IMR-90 (cell line): ENCODE data around the gene DUSP22. TPM values are rescaled to one million over a fixed set of nuclear protein-coding genes. Genes with fewer than 3 reads are reported as not detected.

Experiments
- ATAC-seq: fragments of 200-7000 bp; cut with Tn5 transposase; 2 replicates; pipeline ENCODE4 v1.9.1; 2020; ENCODE audit warnings: low read depth, mild to moderate bottlenecking, moderate library complexity
- BruUV-seq: library from RNA; stranded (reverse); fragments of 400-500 nt; replicated peaks from 2 replicates; lab custom pipeline; 2021; lab: Mats Ljungman, UMichigan
- CTCF ChIA-PET: fragments of 300-600 bp; formaldehyde crosslinking; extraction: SDS; loops from one replicate; lab custom pipeline; 2021; ENCODE audit warnings: antibody characterized with exemption; lab: Yijun Ruan, JAX
- POLR2A ChIA-PET: fragments of 300-600 bp; sonication (Branson Sonifier 250); formaldehyde crosslinking; loops from one replicate; lab custom pipeline; 2022; ENCODE audit warnings: antibody characterized with exemption; ENCODE audit not compliant: unreplicated experiment; lab: Charles Lee
- DNase-seq: peaks from one replicate; pipeline ENCODE4 v3.0.0; 2013
- H2AFZ ChIP-seq: replicated peaks from 2 replicates; pipeline ENCODE3; 2013; ENCODE audit warnings: low read length, mild to moderate bottlenecking; ENCODE audit not compliant: poor library complexity
- H2AK5ac ChIP-seq: 2 replicates; pipeline ENCODE4 v1.6.1; 2013; ENCODE audit warnings: low read depth, low read length, inconsistent platforms
- H2AK9ac ChIP-seq: replicated peaks from 2 replicates; pipeline ENCODE3; 2013; ENCODE audit warnings: mild to moderate bottlenecking, low read depth, low read length, moderate library complexity; ENCODE audit not compliant: poor library complexity
- H2BK120ac ChIP-seq: 2 replicates; pipeline ENCODE4 v1.6.1; 2013; ENCODE audit warnings: low read depth, low read length, inconsistent platforms
- H2BK15ac ChIP-seq: 3 replicates; pipeline ENCODE4 v1.6.1; 2013; ENCODE audit warnings: low read depth, low read length, inconsistent platforms
- H2BK20ac ChIP-seq: 2 replicates; pipeline ENCODE4 v1.6.1; 2013; ENCODE audit warnings: low read depth, mild to moderate bottlenecking, inconsistent platforms, low read length, moderate library complexity
- H2BK5ac ChIP-seq: 2 replicates; pipeline ENCODE4 v1.6.1; 2013; ENCODE audit warnings: mild to moderate bottlenecking, low read depth, low read length, inconsistent platforms; ENCODE audit not compliant: poor library complexity, severe bottlenecking
- H3K14ac ChIP-seq: replicated peaks from 2 replicates; pipeline ENCODE4 v1.6.1; 2013; ENCODE audit warnings: low read depth, low read length, inconsistent platforms
- H3K18ac ChIP-seq: 2 replicates; pipeline ENCODE4 v1.6.1; 2013; ENCODE audit warnings: low read depth, low read length, control low read depth
- H3K23ac ChIP-seq: 2 replicates; pipeline ENCODE4 v1.6.1; 2013; ENCODE audit warnings: low read depth, low read length, inconsistent platforms
- H3K27ac ChIP-seq: 2 replicates; pipeline ENCODE4 v1.5.1; 2013; ENCODE audit warnings: mild to moderate bottlenecking, control low read depth, low read length; ENCODE audit not compliant: insufficient read depth
- H3K27me3 ChIP-seq: 2 replicates; pipeline ENCODE4 v1.6.1; 2013; ENCODE audit warnings: low read length; ENCODE audit not compliant: control insufficient read depth, insufficient read depth
- H3K36me3 ChIP-seq: 2 replicates; pipeline ENCODE4 v1.6.1; 2013; ENCODE audit warnings: low read length, mixed read lengths; ENCODE audit not compliant: control insufficient read depth, insufficient read depth
- H3K4ac ChIP-seq: 2 replicates; pipeline ENCODE4 v1.6.1; 2013; ENCODE audit warnings: low read depth, low read length, inconsistent platforms
- H3K4me1 ChIP-seq: 2 replicates; pipeline ENCODE4 v1.6.1; 2013; ENCODE audit warnings: low read length, mixed read lengths; ENCODE audit not compliant: control insufficient read depth, insufficient read depth
- H3K4me2 ChIP-seq: 2 replicates; pipeline ENCODE4 v1.6.1; 2013; ENCODE audit warnings: low read depth, mild to moderate bottlenecking, control low read depth, low read length, moderate library complexity
- H3K4me3 ChIP-seq: 2 replicates; pipeline ENCODE4 v1.5.1; 2013; ENCODE audit warnings: low read depth, mild to moderate bottlenecking, control low read depth, low read length, moderate library complexity; ENCODE audit not compliant: insufficient read depth
- H3K56ac ChIP-seq: 2 replicates; pipeline ENCODE4 v1.6.1; 2013; ENCODE audit warnings: low read length, inconsistent platforms; ENCODE audit not compliant: insufficient read depth; ENCODE audit errors: extremely low read depth
- H3K79me1 ChIP-seq, 2 experiments: 2 replicates each; pipeline ENCODE4 v1.6.1; 2013; ENCODE audit warnings: low read length in 2 of 2, inconsistent platforms in 1 of 2, low read depth in 1 of 2
- H3K9ac ChIP-seq: 2 replicates; pipeline ENCODE4 v1.6.1; 2013; ENCODE audit warnings: low read depth, low read length, control low read depth
- H3K9me1 ChIP-seq: 2 replicates; pipeline ENCODE4 v1.6.1; 2013; ENCODE audit warnings: low read length, inconsistent platforms; ENCODE audit not compliant: insufficient read depth
- H3K9me3 ChIP-seq: 2 replicates; pipeline ENCODE4 v1.6.1; 2013; ENCODE audit warnings: low read length; ENCODE audit not compliant: control insufficient read depth, insufficient read depth
- H4K20me1 ChIP-seq: 2 replicates; pipeline ENCODE4 v1.6.1; 2013; ENCODE audit warnings: low read length, inconsistent platforms; ENCODE audit not compliant: insufficient read depth
- H4K5ac ChIP-seq: 2 replicates; pipeline ENCODE4 v1.6.1; 2013; ENCODE audit warnings: mild to moderate bottlenecking, low read depth, low read length, control low read depth
- H4K8ac ChIP-seq, 2 experiments: 2 replicates each; pipeline ENCODE4 v1.6.1; 2013; ENCODE audit warnings: low read depth in 2 of 2, low read length in 2 of 2, control low read depth in 1 of 2, inconsistent platforms in 1 of 2
- H4K91ac ChIP-seq: 2 replicates; pipeline ENCODE4 v1.6.1; 2013; ENCODE audit warnings: low read depth, low read length, inconsistent platforms; ENCODE audit not compliant: insufficient read depth
- BHLHE40 ChIP-seq: fragments of 150-350 bp; IDR thresholded peaks from 2 replicates; pipeline ENCODE4 v1.6.1; 2016; ENCODE audit warnings: mild to moderate bottlenecking, low read depth, low read length
- CEBPB ChIP-seq: IDR thresholded peaks from 2 replicates; pipeline ENCODE4 v1.6.1; 2012; ENCODE audit warnings: low read depth, low read length, improper control_type of control experiment
- CHD1 ChIP-seq: IDR thresholded peaks from 2 replicates; pipeline ENCODE4 v1.6.1; 2012; ENCODE audit warnings: low read depth, low read length, improper control_type of control experiment
- CTCF ChIP-seq: conservative IDR thresholded peaks from 2 replicates; pipeline ENCODE4 v1.5.1; 2012; ENCODE audit warnings: mild to moderate bottlenecking, low read depth, low read length, improper control_type of control experiment
- FOS ChIP-seq: fragments of 150-350 bp; IDR thresholded peaks from 2 replicates; pipeline ENCODE4 v1.6.1; 2016; ENCODE audit warnings: low read depth, low read length
- MAFK ChIP-seq: IDR thresholded peaks from 2 replicates; pipeline ENCODE4 v1.6.1; 2012; ENCODE audit warnings: low read depth, low read length, improper control_type of control experiment
- MXI1 ChIP-seq: IDR thresholded peaks from 2 replicates; pipeline ENCODE4 v1.6.1; 2012; ENCODE audit warnings: low read depth, mild to moderate bottlenecking, low read length, moderate library complexity, borderline replicate concordance
- NFE2L2 ChIP-seq: fragments of 150-350 bp; IDR thresholded peaks from 2 replicates; pipeline ENCODE4 v1.6.1; 2016; ENCODE audit warnings: low read depth, mild to moderate bottlenecking, low read length
- POLR2A ChIP-seq: IDR thresholded peaks from 2 replicates; pipeline ENCODE4 v1.6.1; 2012; ENCODE audit warnings: mild to moderate bottlenecking, low read depth, low read length
- RAD21 ChIP-seq: IDR thresholded peaks from 2 replicates; pipeline ENCODE4 v1.6.1; 2012; ENCODE audit warnings: low read length, improper control_type of control experiment
- RCOR1 ChIP-seq: IDR thresholded peaks from 2 replicates; pipeline ENCODE4 v1.6.1; 2012; ENCODE audit warnings: mild to moderate bottlenecking, low read length, improper control_type of control experiment; ENCODE audit not compliant: insufficient replicate concordance
- RFX5 ChIP-seq: IDR thresholded peaks from 2 replicates; pipeline ENCODE4 v1.8.0; 2012; ENCODE audit warnings: low read depth, mild to moderate bottlenecking, low read length, moderate library complexity
- SMC3 ChIP-seq: fragments of 150-350 bp; IDR thresholded peaks from 2 replicates; pipeline ENCODE4 v1.6.1; 2016; ENCODE audit warnings: low read depth, mild to moderate bottlenecking, antibody characterized with exemption, low read length, moderate library complexity
- WGBS, 2 experiments: methylation state at CpG; one replicate each; pipeline versions ENCODE4 v1.1.5 to v1.1.7; 2013; ENCODE audit warnings: missing lambda C conversion rate in 2 of 2; ENCODE audit not compliant: insufficient read length in 1 of 2; ENCODE audit errors: extremely low coverage in 2 of 2; 5-methylcytosine and 5-hydroxymethylcytosine counted together
- dilution Hi-C: fragments of 300-500 bp; cut with HindIII; formaldehyde crosslinking; loops from one replicate; pipeline ENCODE4 v1.14.3; 2018; ENCODE audit warnings: low sequenced_read_pairs; ENCODE audit not compliant: unreplicated experiment
- in situ Hi-C: fragments of 300-500 bp; cut with MboI; formaldehyde crosslinking; loops from 3 replicates; pipeline ENCODE4 v1.14.3; 2019; ENCODE audit warnings: low sequenced_read_pairs, inconsistent platforms, mixed read lengths
- intact Hi-C: fragments of 100-400 bp; cut with micrococcal nuclease; formaldehyde crosslinking; loops from 2 replicates; pipeline ENCODE4 v1.10.0; 2022
- polyA plus RNA-seq, 3 experiments: library from polyadenylated mRNA; depleted of rRNA; stranded (reverse); fragments of >200 nt; gene quantifications; 2 replicates each; pipeline ENCODE4 v1.2.3, GENCODE V29; 2012; ENCODE audit warnings: low replicate concordance in 1 of 3
- total RNA-seq: library from RNA; depleted of rRNA; stranded (reverse); fragments of >200 nt; gene quantifications from 2 replicates; pipeline ENCODE4 v1.2.3, GENCODE V29; 2012
- TF ChIP-seq, protein P1 (sequence below): fragments of 150-350 bp; IDR thresholded peaks from 2 replicates; pipeline ENCODE4 v1.6.1; 2017; ENCODE audit warnings: mild to moderate bottlenecking, antibody characterized with exemption, low read length, low read depth
- TF ChIP-seq, protein P2 (sequence below): fragments of 150-350 bp; IDR thresholded peaks from 2 replicates; pipeline ENCODE4 v1.6.1; 2016; ENCODE audit warnings: low read depth, mild to moderate bottlenecking, low read length, moderate library complexity, borderline replicate concordance

The DUSP22 gene
- total and polyA plus RNA-seq, 2 of the 4 experiments (the other 2 are of a cell fraction): 7.1 to 8.2 TPM

- Histone ChIP-seq H3K9me3 (peaks cover 2% of the 10 kb centered on the region; the same call in 1 of the 2 replicates), H2BK20ac (no peak overlapping the region), H4K5ac (no peak overlapping the region), H3K18ac (no peak overlapping the region), H2AFZ (no peak overlapping the region), H4K91ac (no peak overlapping the region), H2BK5ac (no peak overlapping the region), H2BK120ac (no peak overlapping the region), H3K4me2 (peak overlapping the region; percentile 28), H3K4me3 (no peak overlapping the region), H3K4ac (no peak overlapping the region), H4K20me1 (no peaks in the 10 kb centered on the region; the same call in 1 of the 2 replicates), H2BK15ac (no peak overlapping the region), H3K9ac (no peak overlapping the region), H3K4me1 (peaks cover 9% of the 10 kb centered on the region), H3K23ac (no peak overlapping the region), H3K79me1 (0 out of 4 replicates have a peak, but pooled peaks cover 0 to 3% of the 10 kb centered on the region in 2 experiments), H3K14ac (no peak overlapping the region), H3K27me3 (no peaks in the 10 kb centered on the region), H3K36me3 (no peaks in the 10 kb centered on the region), H3K27ac (no peak overlapping the region), H3K56ac (no peak overlapping the region), H2AK9ac (no peak overlapping the region), H4K8ac (no peak overlapping the region), H3K9me1 (no peaks in the 10 kb centered on the region; the same call in 1 of the 2 replicates), H2AK5ac (no peak overlapping the region)
- 41% methylated on average over 3 of the region's 8 CpGs; no CpG with 5 or more reads in 1 of the 2 experiments for WGBS, 2 experiments
- dilution Hi-C loops: no loop called here
- in situ Hi-C loops: no loop called here
- ChIA-PET POLR2A (no interaction called here), CTCF (interaction anchor here (0.7 kb wide), 1 partner anchor 13 kb away, joined by 3 read pairs; no protein-coding TSS in a partner anchor)
- BruUV-seq: no TSS peak
- intact Hi-C loops: no loop called here
- peak; percentile 92 for DNase-seq
- peak; percentile 97 for ATAC-seq
- peak; percentile 35; the same call in 1 of the 2 replicates for TF ChIP-seq NFE2L2
- TF ChIP-seq BHLHE40: no peak
- TF ChIP-seq CTCF: no peak
- TF ChIP-seq POLR2A: no peak
- no peak; the same call in 1 of the 2 replicates for TF ChIP-seq RAD21
- TF ChIP-seq MXI1: no peak
- TF ChIP-seq, protein P1, sequence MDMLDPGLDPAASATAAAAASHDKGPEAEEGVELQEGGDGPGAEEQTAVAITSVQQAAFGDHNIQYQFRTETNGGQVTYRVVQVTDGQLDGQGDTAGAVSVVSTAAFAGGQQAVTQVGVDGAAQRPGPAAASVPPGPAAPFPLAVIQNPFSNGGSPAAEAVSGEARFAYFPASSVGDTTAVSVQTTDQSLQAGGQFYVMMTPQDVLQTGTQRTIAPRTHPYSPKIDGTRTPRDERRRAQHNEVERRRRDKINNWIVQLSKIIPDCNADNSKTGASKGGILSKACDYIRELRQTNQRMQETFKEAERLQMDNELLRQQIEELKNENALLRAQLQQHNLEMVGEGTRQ: no peak
- peak; percentile 73; the same call in 1 of the 2 replicates for TF ChIP-seq CEBPB
- TF ChIP-seq MAFK: peak; percentile 53; the same call in 1 of the 2 replicates
- no peak for TF ChIP-seq RFX5
- TF ChIP-seq RCOR1: no peak
- TF ChIP-seq SMC3: 0 out of 2 replicates have a peak, but pooled peaks have one; percentile 7
- no peak for TF ChIP-seq CHD1
- peak; percentile 53; the same call in 1 of the 2 replicates for TF ChIP-seq FOS
- TF ChIP-seq, protein P2, sequence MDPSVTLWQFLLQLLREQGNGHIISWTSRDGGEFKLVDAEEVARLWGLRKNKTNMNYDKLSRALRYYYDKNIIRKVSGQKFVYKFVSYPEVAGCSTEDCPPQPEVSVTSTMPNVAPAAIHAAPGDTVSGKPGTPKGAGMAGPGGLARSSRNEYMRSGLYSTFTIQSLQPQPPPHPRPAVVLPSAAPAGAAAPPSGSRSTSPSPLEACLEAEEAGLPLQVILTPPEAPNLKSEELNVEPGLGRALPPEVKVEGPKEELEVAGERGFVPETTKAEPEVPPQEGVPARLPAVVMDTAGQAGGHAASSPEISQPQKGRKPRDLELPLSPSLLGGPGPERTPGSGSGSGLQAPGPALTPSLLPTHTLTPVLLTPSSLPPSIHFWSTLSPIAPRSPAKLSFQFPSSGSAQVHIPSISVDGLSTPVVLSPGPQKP: no peak
Measured at GRCh38 chr6:328136-328670, 35.9 kb downstream of the DUSP22 start.
